HG03460 (cell line): ENCODE results near the gene LMX1A.

Source experiments
- ATAC-seq: cut with Tn5 transposase; IDR thresholded peaks from one replicate; pipeline ENCODE4 v1.9.1; 2021; ENCODE audit not compliant: unreplicated experiment

The LMX1A gene

GRCh38 chr1:165172666-165173065 is 183.8 kb downstream of the LMX1A start:
- no peak for ATAC-seq

- no peak for ATAC-seq
These were observed 186.8 kb downstream of the LMX1A start for GRCh38 chr1:165169729-165170128.

GRCh38 chr1:165169028-165169427 is 187.5 kb downstream of the LMX1A start:
- ATAC-seq, result no peak

DNA sequence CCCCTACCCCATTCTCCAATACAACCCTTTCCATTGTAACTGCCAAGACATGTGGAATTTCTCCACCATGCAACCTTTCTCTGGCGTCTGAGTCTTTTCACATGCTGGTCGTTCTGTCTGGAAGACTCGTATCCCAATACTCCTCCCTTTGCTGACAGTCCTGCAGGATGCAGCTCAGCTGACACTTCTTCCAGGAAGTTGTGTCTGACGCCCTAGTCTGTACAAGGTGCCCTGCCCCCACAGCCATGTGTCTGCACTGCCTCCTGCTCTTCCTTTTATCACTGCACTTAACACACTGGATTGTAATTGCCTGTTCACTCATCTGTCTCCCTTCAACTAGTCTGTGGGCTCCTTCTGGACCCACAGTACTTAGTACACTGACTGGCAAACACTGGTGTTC is 188.0 kb downstream of the LMX1A start:
- ATAC-seq, result no peak

- ATAC-seq, result no peak
These were observed 193.8 kb downstream of the LMX1A start for GRCh38 chr1:165162671-165163241.

DNA sequence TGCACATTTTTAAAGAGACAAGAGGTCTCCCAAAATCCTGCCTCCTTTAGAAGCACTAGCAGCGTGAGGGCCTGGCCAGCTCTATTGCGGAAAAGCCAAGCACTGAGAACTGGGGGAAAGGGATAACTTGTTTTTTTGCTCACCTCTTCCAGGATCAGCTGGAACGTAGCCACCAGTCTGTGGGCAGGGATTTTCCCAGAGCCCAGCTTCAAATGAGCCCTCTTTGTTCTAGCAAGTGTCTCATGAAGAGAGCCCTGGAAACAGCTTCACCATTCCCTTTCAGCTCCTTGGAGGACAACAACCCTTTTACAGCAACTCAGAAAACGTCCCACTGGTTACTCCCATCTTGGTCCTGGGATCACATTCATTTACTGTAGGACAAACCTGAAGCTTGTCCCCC is 195.4 kb downstream of the LMX1A start:
- ATAC-seq, result no peak

DNA sequence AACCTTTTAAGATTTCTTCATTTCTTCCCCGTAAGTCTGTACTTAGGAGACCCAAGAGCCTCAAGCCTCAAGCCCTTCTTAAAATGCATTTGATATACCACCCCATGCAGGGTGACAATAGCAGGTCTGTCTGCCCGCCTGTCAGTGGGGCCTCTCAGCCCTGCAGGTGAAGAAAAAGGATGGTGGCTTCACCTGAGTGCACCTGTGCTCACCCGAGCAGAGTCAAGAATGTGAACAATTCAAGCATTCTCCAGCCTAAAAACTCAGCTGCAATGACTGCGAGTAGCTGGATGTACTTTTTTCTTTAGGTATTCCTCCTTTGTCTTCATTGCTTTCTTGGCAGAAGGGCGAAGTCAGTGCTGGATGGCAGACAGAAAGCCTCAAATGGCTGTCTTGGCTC is 203.3 kb downstream of the LMX1A start:
- ATAC-seq, result no peak

DNA sequence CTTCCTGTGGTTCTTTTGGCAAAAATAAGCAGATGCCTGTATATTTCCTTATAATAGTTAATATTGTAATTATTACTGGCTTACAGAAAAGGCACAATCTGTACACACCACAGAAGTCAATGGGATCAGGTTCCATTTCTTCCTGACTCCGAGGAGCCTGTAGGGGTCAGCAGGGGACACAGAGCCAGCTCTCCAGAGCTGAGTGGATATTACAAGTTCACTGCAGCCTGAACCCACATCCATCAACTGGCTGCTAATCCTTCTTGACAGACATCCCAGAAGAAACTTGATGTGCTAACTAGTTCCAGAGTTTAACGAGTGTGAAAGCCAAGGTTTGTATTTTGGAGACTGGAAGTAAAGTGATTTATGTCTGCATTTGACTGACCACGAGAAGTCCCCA is 203.8 kb downstream of the LMX1A start:
- no peak for ATAC-seq

- no peak for ATAC-seq
These were observed 204.4 kb downstream of the LMX1A start for GRCh38 chr1:165152109-165152508.
